Mammary epithelial cell (primary cell): ENCODE measurements around the gene TOR3A.

ENCODE experiments used
- EZH2 ChIP-seq: IDR thresholded peaks from 2 replicates; pipeline ENCODE4 v1.6.1; 2012; ENCODE audit warnings: low read length, inconsistent platforms, borderline replicate concordance
- TF ChIP-seq, protein P1 (sequence below), 2 donors: IDR thresholded peaks in 1 of 2; conservative IDR thresholded peaks in 1 of 2; 2 replicates each; pipeline ENCODE4 v1.5.1; 2011 to 2012; ENCODE audit warnings: inconsistent platforms in 2 of 2, low read length in 2 of 2, mild to moderate bottlenecking in 2 of 2, control low read depth in 1 of 2, low read depth in 1 of 2; ENCODE audit not compliant: insufficient read depth in 1 of 2; ENCODE audit errors: extremely low read depth in 1 of 2

DNA sequence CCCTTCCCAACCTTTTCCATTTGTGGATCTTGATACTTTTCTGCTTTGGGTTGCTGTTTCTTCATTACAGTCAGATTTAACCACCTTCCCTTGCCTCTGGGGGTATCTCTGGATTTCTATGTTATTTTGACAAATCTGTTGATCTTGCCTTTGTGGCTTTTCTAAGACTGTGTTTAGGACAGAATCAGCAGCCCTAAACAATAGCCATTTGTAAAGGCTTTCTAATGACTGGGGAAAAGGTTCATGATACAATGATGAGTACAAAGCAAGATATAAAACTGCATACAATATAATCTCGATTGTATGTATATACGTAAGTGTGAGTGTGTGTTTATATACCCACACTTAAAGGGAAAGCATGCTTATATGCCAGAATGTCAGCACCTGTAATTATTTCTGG, 28.4 kb upstream of the TOR3A start:
- TF ChIP-seq, protein P1, sequence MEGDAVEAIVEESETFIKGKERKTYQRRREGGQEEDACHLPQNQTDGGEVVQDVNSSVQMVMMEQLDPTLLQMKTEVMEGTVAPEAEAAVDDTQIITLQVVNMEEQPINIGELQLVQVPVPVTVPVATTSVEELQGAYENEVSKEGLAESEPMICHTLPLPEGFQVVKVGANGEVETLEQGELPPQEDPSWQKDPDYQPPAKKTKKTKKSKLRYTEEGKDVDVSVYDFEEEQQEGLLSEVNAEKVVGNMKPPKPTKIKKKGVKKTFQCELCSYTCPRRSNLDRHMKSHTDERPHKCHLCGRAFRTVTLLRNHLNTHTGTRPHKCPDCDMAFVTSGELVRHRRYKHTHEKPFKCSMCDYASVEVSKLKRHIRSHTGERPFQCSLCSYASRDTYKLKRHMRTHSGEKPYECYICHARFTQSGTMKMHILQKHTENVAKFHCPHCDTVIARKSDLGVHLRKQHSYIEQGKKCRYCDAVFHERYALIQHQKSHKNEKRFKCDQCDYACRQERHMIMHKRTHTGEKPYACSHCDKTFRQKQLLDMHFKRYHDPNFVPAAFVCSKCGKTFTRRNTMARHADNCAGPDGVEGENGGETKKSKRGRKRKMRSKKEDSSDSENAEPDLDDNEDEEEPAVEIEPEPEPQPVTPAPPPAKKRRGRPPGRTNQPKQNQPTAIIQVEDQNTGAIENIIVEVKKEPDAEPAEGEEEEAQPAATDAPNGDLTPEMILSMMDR (conservative IDR thresholded peaks at IDR 0.05 in 1 of 2, IDR thresholded peaks at IDR 0.05 in 1 of 2; ENCODE audit: extremely low read depth in 1 of 2, insufficient read depth in 1 of 2, low read depth in 1 of 2, low read length in 2 of 2), result no peak
- TF ChIP-seq EZH2, result no peak
